Measurements from ENCODE around the gene PHF14.

PHF14 gene

GRCh38 chr7:11185179-11185815 is 211.6 kb downstream of the PHF14 start:
- TF ChIP-seq POLR2A (IDR thresholded peaks at IDR 0.05; ENCODE audit: low read length) (no peak), GATA1 (IDR thresholded peaks at IDR 0.05; ENCODE audit: low read depth, low read length) (no peak)
- DNase-seq: no peak

- TF ChIP-seq POLR2A (IDR thresholded peaks at IDR 0.05; ENCODE audit: low read length) (no peak), GATA1 (IDR thresholded peaks at IDR 0.05; ENCODE audit: low read depth, low read length) (no peak)
Measured at GRCh38 chr7:11188529-11189310, 215.0 kb downstream of the PHF14 start.

GRCh38 chr7:11191081-11191480 is 217.4 kb downstream of the PHF14 start:
- no peak for DNase-seq
- TF ChIP-seq GATA1 (IDR thresholded peaks at IDR 0.05; ENCODE audit: low read depth, low read length) (no peak), POLR2A (IDR thresholded peaks at IDR 0.05; ENCODE audit: low read length) (no peak)

More at GRCh38 chr7:11188529-11189310, 215.0 kb downstream of the PHF14 start:
- no peak for DNase-seq

- TF ChIP-seq POLR2A (IDR thresholded peaks at IDR 0.05; ENCODE audit: low read length) (no peak), GATA1 (IDR thresholded peaks at IDR 0.05; ENCODE audit: low read depth, low read length) (no peak)
- no peak for DNase-seq
Measured at GRCh38 chr7:11191574-11192220, 218.0 kb downstream of the PHF14 start.

- no peak for DNase-seq
- TF ChIP-seq GATA1 (IDR thresholded peaks at IDR 0.05; ENCODE audit: low read depth, low read length) (no peak), POLR2A (IDR thresholded peaks at IDR 0.05; ENCODE audit: low read length) (no peak)
Measured at GRCh38 chr7:11192506-11192905, 218.8 kb downstream of the PHF14 start.

GRCh38 chr7:11193131-11193867 is 219.6 kb downstream of the PHF14 start:
- DNase-seq: no peak
- TF ChIP-seq POLR2A (IDR thresholded peaks at IDR 0.05; ENCODE audit: low read length) (no peak), GATA1 (IDR thresholded peaks at IDR 0.05; ENCODE audit: low read depth, low read length) (no peak)

GRCh38 chr7:11193888-11194287 is 220.2 kb downstream of the PHF14 start:
- DNase-seq: no peak
- TF ChIP-seq GATA1 (IDR thresholded peaks at IDR 0.05; ENCODE audit: low read depth, low read length) (no peak), POLR2A (IDR thresholded peaks at IDR 0.05; ENCODE audit: low read length) (no peak)

- TF ChIP-seq GATA1 (IDR thresholded peaks at IDR 0.05; ENCODE audit: low read depth, low read length): no peak
- TF ChIP-seq POLR2A (IDR thresholded peaks at IDR 0.05; ENCODE audit: low read length): no peak
- DNase-seq: no peak
Measured at GRCh38 chr7:11194492-11194891, 220.8 kb downstream of the PHF14 start.

- no peak for DNase-seq
- TF ChIP-seq POLR2A (IDR thresholded peaks at IDR 0.05; ENCODE audit: low read length): no peak
- no peak for TF ChIP-seq GATA1 (IDR thresholded peaks at IDR 0.05; ENCODE audit: low read depth, low read length)
Measured at GRCh38 chr7:11195502-11195901, 221.8 kb downstream of the PHF14 start.

- DNase-seq: no peak
- no peak for TF ChIP-seq POLR2A (IDR thresholded peaks at IDR 0.05; ENCODE audit: low read length)
Measured at GRCh38 chr7:11196143-11196542, 222.5 kb downstream of the PHF14 start.

- no peak for DNase-seq
- TF ChIP-seq POLR2A (IDR thresholded peaks at IDR 0.05; ENCODE audit: low read length) (no peak), GATA1 (IDR thresholded peaks at IDR 0.05; ENCODE audit: low read depth, low read length) (no peak)
Measured at GRCh38 chr7:11203224-11203623, 229.6 kb downstream of the PHF14 start.

- TF ChIP-seq GATA1 (IDR thresholded peaks at IDR 0.05; ENCODE audit: low read depth, low read length) (no peak), POLR2A (IDR thresholded peaks at IDR 0.05; ENCODE audit: low read length) (no peak)
- DNase-seq: no peak
Measured at GRCh38 chr7:11203683-11204082, 230.0 kb downstream of the PHF14 start.

GRCh38 chr7:11206177-11206899 is 232.7 kb downstream of the PHF14 start:
- TF ChIP-seq POLR2A (IDR thresholded peaks at IDR 0.05; ENCODE audit: low read length): no peak
- TF ChIP-seq GATA1 (IDR thresholded peaks at IDR 0.05; ENCODE audit: low read depth, low read length): no peak
- no peak for DNase-seq
